ENCODE data around the gene ZNF775. TPM values are rescaled to one million over a fixed set of nuclear protein-coding genes. Genes with fewer than 3 reads are reported as not detected.

Gene ZNF775
- total RNA-seq, 1 donor from 2014 or later = 17.1 TPM

DNA sequence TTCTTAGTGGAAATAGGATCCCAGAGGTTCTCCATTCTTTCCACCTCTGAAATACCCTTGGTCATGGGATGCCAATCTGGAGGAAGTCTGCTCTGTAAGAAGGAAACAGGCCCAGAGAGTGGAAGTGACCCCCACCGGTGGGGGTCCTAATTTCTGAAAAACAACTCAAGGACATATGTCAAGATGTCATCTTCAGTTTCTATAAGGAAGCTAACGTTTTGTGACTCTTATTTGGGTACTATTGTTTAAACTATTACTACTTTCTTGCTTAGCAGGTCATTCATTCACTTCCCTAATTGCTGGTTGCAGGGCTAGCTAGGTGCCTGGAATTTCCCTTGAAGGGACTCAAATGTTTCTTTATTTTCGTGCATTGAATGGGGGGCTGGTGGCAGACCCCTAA, 1.9 kb upstream of the ZNF775 start:
- Histone ChIP-seq H3K36me3 (peaks cover 14 to 26% of the 10 kb centered on the region in 2 donors), H3K27ac (no peak overlapping the region), H3K9me3 (no peaks in the 10 kb centered on the region), H3K27me3 (no peaks in the 10 kb centered on the region), H3K4me1 (peaks cover 0 to 6% of the 10 kb centered on the region in 2 donors), H3K4me3 (no peak overlapping the region)
- DNase-seq (ENCODE audit: low spot score in 2 of 2) = no peak
- TF ChIP-seq, protein P1, sequence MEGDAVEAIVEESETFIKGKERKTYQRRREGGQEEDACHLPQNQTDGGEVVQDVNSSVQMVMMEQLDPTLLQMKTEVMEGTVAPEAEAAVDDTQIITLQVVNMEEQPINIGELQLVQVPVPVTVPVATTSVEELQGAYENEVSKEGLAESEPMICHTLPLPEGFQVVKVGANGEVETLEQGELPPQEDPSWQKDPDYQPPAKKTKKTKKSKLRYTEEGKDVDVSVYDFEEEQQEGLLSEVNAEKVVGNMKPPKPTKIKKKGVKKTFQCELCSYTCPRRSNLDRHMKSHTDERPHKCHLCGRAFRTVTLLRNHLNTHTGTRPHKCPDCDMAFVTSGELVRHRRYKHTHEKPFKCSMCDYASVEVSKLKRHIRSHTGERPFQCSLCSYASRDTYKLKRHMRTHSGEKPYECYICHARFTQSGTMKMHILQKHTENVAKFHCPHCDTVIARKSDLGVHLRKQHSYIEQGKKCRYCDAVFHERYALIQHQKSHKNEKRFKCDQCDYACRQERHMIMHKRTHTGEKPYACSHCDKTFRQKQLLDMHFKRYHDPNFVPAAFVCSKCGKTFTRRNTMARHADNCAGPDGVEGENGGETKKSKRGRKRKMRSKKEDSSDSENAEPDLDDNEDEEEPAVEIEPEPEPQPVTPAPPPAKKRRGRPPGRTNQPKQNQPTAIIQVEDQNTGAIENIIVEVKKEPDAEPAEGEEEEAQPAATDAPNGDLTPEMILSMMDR (IDR thresholded peaks at IDR 0.05) = no peak
- intact Hi-C loops (cut with DNase I) = loop anchor here (5.0 to 10.0 kb wide), 4 partner anchors 505 to 1112 kb away; partner anchors contain the start of genes ATP6V0E2, ZNF783 and ZNF862

GRCh38 chr7:150377635-150378034, 1.5 kb upstream of the ZNF775 start:
- Histone ChIP-seq H3K9me3 (no peaks in the 10 kb centered on the region), H3K4me1 (peaks cover 0 to 6% of the 10 kb centered on the region in 2 donors), H3K4me3 (no peak overlapping the region), H3K27me3 (no peaks in the 10 kb centered on the region), H3K36me3 (peaks cover 9 to 21% of the 10 kb centered on the region in 2 donors), H3K27ac (no peak overlapping the region)
- no peak for DNase-seq (ENCODE audit: low spot score in 2 of 2)
- TF ChIP-seq, protein P1 (IDR thresholded peaks at IDR 0.05) = no peak
- intact Hi-C loops (cut with DNase I) = loop anchor here (5.0 to 10.0 kb wide), 4 partner anchors 505 to 1113 kb away; partner anchors contain the start of genes ATP6V0E2, ZNF783 and ZNF862

DNA sequence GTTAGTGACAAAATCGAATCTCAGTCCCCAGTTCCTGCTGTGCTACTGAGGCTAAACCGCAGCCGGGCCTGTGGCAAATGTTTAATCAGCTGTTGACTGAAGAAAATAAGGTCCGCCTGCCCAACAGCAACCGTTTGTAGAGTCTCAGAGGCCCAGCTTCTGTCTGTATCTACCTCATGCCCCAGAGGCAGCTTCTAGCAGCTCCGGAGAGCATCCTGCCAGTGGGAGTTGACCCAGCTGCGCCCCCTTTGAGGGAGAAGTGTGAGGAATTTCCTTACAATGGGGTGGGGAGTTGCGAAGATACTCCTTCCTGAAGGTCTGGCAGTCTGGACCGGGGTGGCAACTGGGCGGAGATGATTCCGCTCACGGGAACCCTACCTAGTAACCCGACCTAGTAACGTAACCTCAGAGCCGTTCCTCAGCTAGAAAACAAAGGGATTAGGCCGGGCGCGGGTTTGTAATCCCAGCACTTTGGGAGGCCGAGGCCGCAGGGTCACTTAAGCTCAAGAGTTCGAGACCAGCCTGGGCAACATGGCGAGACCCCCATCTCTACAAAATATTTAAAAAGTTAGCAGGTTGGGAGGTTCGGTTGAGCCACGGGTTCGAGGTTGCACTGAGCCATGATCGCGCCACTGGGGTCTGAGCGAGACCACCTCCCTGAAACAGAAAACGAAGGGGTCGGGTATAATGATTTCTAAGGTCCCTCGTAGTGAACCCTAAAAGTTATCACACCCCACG, 846 bp upstream of the ZNF775 start:
- TF ChIP-seq, protein P1 (IDR thresholded peaks at IDR 0.05) = no peak
- Histone ChIP-seq H3K36me3 (peaks cover 3 to 15% of the 10 kb centered on the region in 2 donors), H3K4me3 (peak overlapping the region; percentile 61 to 93), H3K27me3 (no peaks in the 10 kb centered on the region), H3K27ac (peak overlapping the region; percentile 63 to 79), H3K4me1 (peaks cover 0 to 6% of the 10 kb centered on the region in 2 donors), H3K9me3 (no peaks in the 10 kb centered on the region)
- no peak for DNase-seq (ENCODE audit: low spot score in 2 of 2)
- intact Hi-C loops (cut with DNase I) = loop anchor here (5.0 to 10.0 kb wide), 4 partner anchors 506 to 1113 kb away; partner anchors contain the start of genes ATP6V0E2, ZNF783 and ZNF862

DNA sequence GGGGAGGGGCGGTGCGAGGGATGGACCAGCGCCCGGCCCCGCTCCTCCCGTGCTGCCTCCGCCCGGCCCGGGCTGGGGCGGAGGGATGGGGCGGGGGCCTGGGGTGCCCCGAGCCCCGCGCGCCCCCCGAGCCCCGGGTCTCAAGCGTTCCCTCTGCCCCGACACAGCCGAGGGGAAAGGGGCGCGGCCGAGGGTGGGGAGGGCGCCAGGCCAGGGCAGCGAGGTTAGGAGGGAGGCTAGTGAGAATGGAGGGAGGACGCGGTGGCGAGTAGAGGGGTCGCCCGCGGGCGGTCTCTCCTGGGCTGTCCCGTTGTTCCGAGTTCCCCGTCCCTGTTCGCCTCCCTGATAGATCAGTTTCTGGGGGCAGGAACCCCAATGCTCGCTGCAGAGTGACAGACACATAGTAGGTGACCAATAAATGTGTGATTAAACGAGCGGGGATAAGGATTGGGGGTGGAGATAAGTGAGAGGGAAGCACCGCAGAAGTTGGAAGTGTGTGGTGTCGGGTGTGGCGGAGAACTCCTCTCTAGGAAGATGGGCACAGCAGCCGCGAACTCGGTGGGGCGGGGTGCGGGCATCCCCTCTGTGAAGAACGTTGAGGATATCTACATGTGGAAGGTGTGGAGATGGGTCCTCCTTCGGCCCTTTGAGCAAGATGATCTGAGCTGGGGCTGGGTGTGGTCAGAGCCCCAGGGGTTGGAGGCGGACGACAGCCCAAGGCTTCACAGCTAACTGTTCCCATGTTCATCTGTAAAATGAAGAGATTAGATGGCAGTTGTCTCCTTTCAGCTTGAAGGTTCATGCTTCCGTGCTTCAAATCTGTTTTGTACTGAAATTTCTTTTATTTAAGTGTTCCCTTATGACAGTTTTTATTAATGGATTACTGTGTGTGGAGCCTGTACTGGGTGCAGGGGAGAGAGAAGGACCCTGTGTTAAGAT, 580 bp downstream of the ZNF775 start:
- TF ChIP-seq, protein P1 (IDR thresholded peaks at IDR 0.05) = no peak
- H3K4me3 ChIP-seq = peak overlapping the region; percentile 61 to 93
- intact Hi-C loops (cut with DNase I) = loop anchor here (1.0 to 10.0 kb wide), 6 partner anchors 10 to 1115 kb away; partner anchors contain the start of genes ATP6V0E2, ZNF783 and ZNF862
- no peaks in the 10 kb centered on the region for H3K9me3 ChIP-seq
- H3K27me3 ChIP-seq = no peaks in the 10 kb centered on the region
- peak in 1 of 2 donors; percentile 66 for DNase-seq (ENCODE audit: low spot score in 2 of 2)
- peaks cover 0 to under 1% of the 10 kb centered on the region in 2 donors for H3K36me3 ChIP-seq
- H3K27ac ChIP-seq = peak overlapping the region; percentile 79 to 85
- peaks cover 0 to 6% of the 10 kb centered on the region in 2 donors for H3K4me1 ChIP-seq

DNA sequence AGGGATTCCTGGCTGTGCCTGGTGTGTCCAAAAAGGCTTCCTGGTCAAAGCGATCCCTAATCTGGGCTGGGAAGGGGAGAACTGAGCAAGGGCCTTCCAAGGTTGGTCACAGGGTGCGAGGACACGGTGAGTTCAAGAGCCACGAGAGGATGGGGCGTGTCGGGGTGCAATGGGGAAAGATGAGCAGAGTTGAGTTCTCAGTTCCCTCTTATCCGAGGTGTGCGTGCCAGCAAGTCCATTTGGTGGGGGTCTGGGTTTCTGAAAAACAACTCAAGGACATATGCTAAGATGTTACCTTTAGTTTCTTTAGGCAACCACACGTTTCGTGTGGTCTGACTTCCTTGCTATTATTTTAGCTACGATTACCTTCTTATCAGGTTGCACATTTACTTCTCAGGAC, 1.3 kb downstream of the ZNF775 start:
- Histone ChIP-seq H3K27me3 (no peaks in the 10 kb centered on the region), H3K27ac (no peak overlapping the region), H3K4me1 (peaks cover 0 to 6% of the 10 kb centered on the region in 2 donors), H3K9me3 (no peaks in the 10 kb centered on the region), H3K36me3 (no peaks in the 10 kb centered on the region), H3K4me3 (peak overlapping the region in 1 of 2 donors; percentile 93)
- TF ChIP-seq, protein P1 (IDR thresholded peaks at IDR 0.05) = no peak
- peak in 1 of 2 donors; percentile 54 for DNase-seq (ENCODE audit: low spot score in 2 of 2)
- intact Hi-C loops (cut with DNase I) = no loop called here
